Fibroblast of the conjunctiva (primary cell): ENCODE measurements around the gene ZNF155.
A peak's percentile ranks its signal among the peaks of the same experiment; 100 is the strongest.
"Not testable (repeated sequence)": the region's sequence is repeated elsewhere in the genome, so short reads cannot be mapped to it uniquely, and the experiment has no call there.

Source experiments
- DNase-seq: peaks from one replicate; pipeline ENCODE4 v3.0.0-alpha.2; 2010; ENCODE audit warnings: low read depth

The ZNF155 gene

GRCh38 chr19:43983912-43984686 lies at the start of gene ZNF155:
ZNF155 (plus strand) TSS chr19:43984188; CDS start chr19:43988544, 4,356 bp downstream.
- peak; percentile 92 for DNase-seq

GRCh38 chr19:43934985-43935708 lies 48.8 kb upstream of the ZNF155 start, which contains the start of gene ZNF45:
ZNF45 (minus strand) TSS chr19:43935282; CDS start chr19:43922185, 13,097 bp downstream.
- DNase-seq = peak; percentile 74

DNA sequence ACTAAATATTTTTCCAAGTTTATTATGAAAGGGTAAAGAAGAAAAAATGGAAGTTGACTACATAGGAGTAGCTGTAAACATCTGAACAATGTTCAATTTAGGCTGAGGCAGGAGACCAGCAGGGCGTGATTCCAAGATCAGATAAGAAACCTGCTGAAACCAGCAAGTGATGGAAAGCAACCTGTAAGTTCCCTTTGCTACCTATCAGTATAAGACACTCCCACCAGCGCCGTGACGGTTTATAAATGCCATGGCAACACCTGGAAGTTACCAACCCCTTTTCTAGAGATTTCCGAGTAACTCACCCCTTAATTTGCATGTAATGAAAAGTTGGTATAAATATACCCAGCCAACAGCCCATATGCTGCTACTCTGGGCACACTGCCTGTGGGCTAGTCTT lies 47.8 kb upstream of the ZNF155 start:
- no peak for DNase-seq

DNA sequence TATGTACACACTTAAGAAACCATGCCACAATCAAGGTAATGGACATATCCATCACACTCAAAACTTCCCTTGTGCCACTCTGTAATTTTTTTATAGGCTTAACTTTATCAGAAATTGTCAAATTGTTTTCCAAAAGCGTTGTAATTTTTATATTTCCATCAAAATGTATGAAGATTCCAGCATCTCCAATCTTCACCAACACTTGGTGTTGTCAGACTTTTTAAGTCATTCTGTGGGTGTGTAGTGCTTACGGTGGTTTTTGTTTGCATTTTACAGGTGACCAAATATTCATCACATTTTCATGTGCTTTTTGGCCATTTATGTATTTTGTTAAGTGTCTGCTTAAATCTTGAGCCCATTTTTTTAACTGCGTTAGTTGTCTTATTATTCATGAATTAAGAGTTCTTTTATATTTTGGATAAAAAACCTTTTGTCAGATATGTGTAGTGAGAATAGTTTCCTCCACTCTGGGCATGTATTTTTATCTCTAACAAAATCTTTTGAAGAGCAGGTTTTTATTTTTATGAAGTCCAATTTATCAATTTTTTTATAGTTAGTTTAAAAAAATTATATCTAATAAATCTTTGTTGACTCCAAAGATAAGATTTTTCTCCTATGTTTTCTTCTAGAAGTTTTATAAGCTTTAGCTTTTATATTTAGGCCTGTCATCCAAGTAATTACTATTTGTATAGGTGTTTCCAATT lies 44.3 kb upstream of the ZNF155 start:
- DNase-seq = no peak

DNA sequence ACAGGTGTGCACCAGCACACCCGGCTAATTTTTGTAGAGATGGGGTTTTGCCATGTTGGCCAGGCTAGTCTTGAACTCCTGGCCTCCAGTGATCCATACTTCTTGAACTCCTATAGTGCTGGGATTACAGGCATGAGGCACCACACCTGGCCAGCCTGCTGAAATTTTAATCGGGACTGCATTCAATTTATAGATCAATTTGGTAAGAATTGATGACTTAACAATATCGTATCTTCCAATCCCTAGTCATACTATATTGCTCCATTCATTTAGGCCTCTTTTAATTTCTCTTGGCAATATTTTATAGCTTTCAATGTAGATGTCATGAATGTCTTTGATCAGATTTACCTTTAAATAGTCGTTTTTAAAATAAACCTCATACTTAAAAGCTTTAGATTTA lies 43.3 kb upstream of the ZNF155 start:
- no peak for DNase-seq

- no peak for DNase-seq
Observed at GRCh38 chr19:43941209-43941608, 42.8 kb upstream of the ZNF155 start.

DNA sequence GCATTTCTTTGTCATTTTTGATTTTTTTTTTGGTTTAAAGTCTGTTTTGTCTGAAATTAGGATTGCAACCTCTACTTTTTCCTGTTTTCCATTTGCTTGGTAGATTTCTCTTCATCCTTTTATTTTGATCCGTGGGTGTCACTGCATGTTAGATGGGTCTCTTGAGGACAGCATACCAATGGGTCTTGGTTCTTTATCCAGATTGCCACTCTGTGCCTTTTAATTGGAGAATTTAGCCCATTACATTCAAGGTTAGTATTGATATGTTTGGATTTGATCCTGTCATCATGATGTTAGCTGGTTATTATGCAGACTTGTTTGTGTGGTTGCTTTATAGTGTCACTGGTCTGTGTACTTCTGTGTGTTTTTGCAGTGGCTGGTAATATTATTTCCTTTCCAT lies 36.6 kb upstream of the ZNF155 start:
- not testable (repeated sequence) for DNase-seq

GRCh38 chr19:43949803-43950202 lies 34.2 kb upstream of the ZNF155 start:
- DNase-seq = not testable (repeated sequence)

GRCh38 chr19:43950834-43951645 lies 32.9 kb upstream of the ZNF155 start, which contains the start of gene ZNF221:
ZNF221 (plus strand) TSS chr19:43951228; CDS start chr19:43962727, 11,499 bp downstream.
- DNase-seq = peak; percentile 99

GRCh38 chr19:43956827-43957226 lies 27.2 kb upstream of the ZNF155 start:
- no peak for DNase-seq

DNA sequence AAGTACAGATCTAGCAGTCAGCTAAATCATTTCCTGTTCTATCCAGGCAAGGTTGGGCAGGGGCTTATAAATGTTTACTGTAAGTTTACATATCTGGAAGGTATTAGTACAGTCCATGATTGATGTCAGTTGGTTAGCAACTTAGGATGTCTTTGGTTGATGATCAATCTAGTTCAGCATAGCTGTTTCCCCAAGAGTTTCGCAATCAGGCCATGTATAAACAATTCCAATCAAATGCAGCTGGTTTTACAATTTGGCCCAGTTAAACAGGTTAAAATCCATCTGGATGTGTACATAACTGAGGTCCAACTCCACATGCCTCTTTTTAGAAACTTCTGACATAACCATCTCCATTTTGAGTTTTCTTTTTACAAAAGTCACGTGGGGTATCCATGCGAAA lies 26.1 kb upstream of the ZNF155 start:
- peak; percentile 68 for DNase-seq

GRCh38 chr19:43960411-43960810 lies 23.6 kb upstream of the ZNF155 start:
- no peak for DNase-seq

DNA sequence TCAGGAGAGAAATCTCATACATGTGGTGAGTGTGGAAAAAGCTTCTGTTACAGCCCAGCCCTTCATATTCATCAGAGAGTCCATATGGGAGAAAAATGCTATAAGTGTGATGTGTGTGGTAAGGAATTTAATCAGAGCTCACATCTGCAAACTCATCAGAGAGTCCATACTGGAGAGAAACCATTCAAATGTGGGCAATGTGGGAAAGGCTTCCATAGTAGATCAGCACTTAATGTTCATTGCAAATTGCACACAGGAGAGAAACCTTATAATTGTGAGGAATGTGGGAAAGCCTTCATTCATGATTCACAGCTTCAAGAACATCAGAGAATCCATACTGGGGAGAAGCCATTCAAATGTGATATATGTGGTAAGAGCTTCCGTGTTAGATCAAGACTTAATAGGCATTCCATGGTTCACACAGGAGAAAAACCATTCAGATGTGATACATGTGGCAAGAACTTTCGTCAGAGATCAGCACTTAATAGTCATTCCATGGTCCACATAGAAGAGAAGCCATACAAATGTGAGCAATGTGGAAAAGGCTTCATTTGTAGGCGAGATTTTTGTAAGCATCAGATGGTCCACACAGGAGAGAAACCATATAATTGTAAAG lies 17.8 kb upstream of the ZNF155 start:
- DNase-seq = no peak

GRCh38 chr19:43976732-43977131 lies 7.3 kb upstream of the ZNF155 start:
- no peak for DNase-seq

DNA sequence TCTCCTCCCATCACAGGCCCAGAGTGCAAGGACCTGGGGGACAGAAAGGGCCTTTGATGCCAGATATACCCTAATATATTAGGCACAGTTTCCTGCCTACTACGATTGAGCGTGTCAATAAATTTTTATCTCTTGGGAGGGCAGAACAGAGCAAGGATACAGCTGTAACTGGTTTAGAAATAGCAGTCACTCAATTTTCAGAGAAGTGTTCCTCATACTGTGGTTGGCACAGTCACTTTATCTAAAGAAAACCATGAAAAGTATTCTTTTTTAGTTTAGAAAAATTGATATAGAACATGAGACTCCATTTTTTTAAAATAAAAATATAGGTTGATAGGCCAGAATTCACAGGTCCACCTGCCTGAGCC lies 460 bp upstream of the ZNF155 start:
- no peak for DNase-seq

DNA sequence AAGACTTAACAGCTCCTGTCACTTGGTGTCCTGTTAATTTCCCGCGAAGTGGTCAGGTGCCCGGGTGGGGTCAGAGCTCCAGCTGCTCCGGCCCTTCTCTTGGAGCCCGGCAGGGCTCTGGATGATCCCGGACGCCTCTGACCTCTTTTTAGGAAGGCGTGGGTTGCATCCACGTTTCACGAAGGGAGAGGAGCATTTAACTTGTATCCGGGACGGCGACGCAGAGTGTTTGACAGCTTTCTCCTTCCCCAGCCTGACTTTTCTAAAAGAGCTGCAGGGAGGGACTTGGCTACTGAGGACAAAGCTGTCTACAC lies 656 bp downstream of the ZNF155 start:
- no peak for DNase-seq

DNA sequence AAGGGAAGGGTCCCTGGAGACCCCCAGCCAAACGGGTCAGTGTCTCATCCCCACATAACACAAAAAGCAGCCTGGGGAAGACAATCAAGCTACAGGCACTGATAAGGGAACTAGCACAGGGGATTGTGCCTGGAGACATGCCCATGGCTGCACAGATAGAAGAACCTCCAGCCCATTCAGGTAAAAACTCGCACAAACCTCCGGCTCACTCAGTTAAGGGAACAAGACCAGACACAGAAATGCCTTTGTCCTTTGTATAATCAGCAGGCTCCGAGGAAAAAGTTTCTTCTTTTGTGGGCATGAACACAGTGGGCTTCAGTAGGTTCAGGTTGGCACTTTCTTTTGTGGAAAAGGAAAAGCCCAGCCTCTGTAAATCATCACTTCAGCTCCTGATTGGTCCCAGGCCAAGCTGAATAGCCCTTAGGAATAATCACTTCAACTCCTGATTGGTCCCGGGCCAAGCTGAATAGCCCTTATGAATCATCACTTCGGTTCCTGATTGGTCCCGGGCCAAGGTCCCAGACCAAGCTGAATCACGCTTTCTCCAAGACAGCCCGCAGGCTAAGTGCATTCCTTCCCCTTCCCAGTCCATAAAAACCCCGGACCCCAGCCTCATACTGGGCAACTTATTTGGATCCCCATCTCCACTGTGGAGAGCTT lies 13.8 kb downstream of the ZNF155 start:
- no peak for DNase-seq

DNA sequence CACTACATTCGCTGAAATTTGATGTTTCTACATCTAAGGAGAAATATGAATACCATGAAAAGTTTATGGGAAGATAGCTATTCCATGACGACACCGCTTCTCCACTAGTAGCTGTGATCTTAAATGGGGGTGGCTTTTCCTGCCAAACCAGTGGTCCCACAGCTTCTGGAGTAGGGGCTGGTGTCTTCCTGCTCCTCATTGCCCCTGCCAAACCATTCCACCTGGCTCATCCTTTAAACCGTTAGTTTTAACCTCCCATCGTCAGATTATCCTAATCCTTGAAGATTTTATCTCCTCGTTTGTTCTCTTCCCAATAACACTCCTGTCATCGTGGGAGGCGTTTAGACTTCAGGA lies 18.2 kb downstream of the ZNF155 start:
- DNase-seq = no peak

DNA sequence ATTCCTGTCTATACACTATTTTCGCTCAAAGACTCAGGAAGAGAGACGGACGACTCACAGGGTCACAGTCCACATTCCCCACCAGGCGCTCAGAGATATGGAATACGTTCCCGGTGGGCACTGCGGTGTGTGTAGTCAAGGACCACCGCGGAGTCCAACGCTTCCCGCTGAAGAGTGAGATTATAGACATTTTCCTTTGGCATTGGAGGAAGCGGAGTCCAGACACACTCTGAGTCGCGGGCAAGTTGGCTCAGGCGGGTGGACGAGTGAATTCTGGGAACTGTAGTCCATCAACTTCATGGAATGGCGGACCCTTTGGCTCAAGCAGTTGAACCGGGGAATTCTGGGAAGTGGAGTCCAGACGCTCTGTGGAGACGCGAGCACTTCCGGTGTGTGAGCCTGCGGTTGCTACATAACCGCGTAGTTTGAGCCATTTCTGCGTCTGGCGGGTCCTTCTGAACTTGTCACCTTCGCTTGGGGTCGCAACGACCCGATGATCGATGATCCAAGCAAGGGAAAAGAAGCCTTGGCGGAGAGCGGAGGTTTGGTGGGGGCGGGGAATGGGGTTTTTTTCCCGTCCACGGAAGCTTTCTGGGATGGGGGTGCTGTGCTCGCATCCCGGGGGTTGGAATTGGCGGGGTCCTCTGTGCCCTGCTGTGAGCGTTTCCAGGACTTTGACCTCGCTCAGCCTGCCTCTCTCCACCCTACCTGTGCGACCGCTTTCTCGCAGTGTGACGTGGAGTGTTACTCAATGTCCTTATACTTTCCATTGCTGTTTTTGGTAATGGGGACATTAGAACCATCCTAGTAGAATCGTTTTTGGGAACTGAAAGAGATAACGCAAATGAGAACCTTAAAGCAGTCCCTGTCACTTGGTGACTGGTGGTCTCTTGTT lies 18.8 kb downstream of the ZNF155 start, which contains the start of gene ZNF230:
ZNF230 (plus strand) TSS at position 392 of the 895 bp plus-strand sequence. CDS start 4,122 bp downstream, outside the sequence.
- DNase-seq = peak; percentile 90

DNA sequence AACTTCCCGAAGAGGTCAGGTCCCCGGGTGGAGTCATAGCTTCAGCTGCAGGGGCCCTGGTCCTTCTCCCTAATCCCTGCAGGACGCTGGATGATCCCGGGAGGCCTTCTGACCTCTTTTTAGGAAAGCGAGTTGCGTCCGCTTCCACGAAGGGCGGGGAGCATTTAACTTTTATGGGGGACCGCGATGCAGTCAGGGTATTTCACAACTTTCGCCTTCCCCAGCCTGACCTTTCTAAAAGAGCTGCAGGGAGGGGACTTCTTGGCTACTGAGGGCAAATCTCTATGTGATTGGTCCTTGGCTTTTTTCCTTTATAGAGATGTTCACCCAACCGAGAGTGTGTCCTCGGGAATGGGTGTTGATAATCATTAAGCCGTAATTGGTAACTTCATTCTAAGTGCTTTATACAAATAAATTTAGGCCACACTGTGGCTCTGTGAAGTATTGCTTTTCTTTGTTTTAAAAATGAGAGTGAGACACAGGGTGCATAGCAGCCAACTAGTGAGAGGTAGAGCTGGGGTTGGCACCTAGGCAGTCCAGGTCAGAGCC lies 19.5 kb downstream of the ZNF155 start:
- DNase-seq = no peak
